Esophagus squamous epithelium (tissue), 5 donors: ENCODE results near the gene PSD2. TPM values are rescaled to one million over a fixed set of nuclear protein-coding genes. Genes with fewer than 3 reads are reported as not detected.

ENCODE experiments used
- DNase-seq: peaks from one replicate; lab custom pipeline; 2025; lab: John Stamatoyannopoulos, UW
- H3K27ac ChIP-seq, 4 donors: fragments of 200-600 bp; sonication (generic); one replicate each; pipeline ENCODE4 v1.5.1; 2016 to 2019; ENCODE audit warnings: mild to moderate bottlenecking in 1 of 4
- H3K27me3 ChIP-seq, 4 donors: fragments of 200-600 bp; sonication (generic); 1 replicate in 3 of 4; 2 replicates in 1 of 4; pipeline versions ENCODE4 v1.5.1 to v1.6.0; 2017 to 2021; ENCODE audit warnings: antibody characterized with exemption in 1 of 4
- H3K36me3 ChIP-seq, 3 donors: fragments of 200-600 bp; sonication (generic); one replicate each; pipeline ENCODE4 v1.5.1; 2016 to 2019
- H3K4me1 ChIP-seq, 3 donors: fragments of 200-600 bp; sonication (generic); one replicate each; pipeline ENCODE4 v1.5.1; 2017 to 2019
- H3K4me3 ChIP-seq, 4 donors: fragments of 200-600 bp; sonication (generic); 1 replicate in 3 of 4; 2 replicates in 1 of 4; pipeline ENCODE4 v1.5.1; 2016 to 2019; ENCODE audit warnings: mild to moderate bottlenecking in 2 of 4, moderate library complexity in 1 of 4
- H3K9me3 ChIP-seq, 3 donors: fragments of 200-600 bp; sonication (generic); one replicate each; pipeline ENCODE4 v1.5.1; 2016 to 2019
- CTCF ChIP-seq, 6 experiments: fragments of 450-650 bp in 4 of 6; fragments of 200-600 bp in 2 of 6; sonication (generic) in 2 of 6; IDR thresholded peaks; one replicate each; pipeline ENCODE4 v1.5.1; 2016 to 2019; ENCODE audit warnings: antibody characterized with exemption in 6 of 6, mild to moderate bottlenecking in 4 of 6, moderate library complexity in 4 of 6
- POLR2A ChIP-seq, 4 donors: fragments of 450-650 bp; IDR thresholded peaks; one replicate each; pipeline ENCODE4 v1.6.1; 2017; ENCODE audit warnings: antibody characterized with exemption in 4 of 4, mild to moderate bottlenecking in 4 of 4, moderate library complexity in 3 of 4
- WGBS, 2 donors: methylation state at CpG; one replicate each; pipeline ENCODE4 v1.1.5; 2018; 5-methylcytosine and 5-hydroxymethylcytosine counted together
- intact Hi-C: fragments of 100-400 bp; cut with DNase I; formaldehyde crosslinking; loops from one replicate; pipeline ENCODE4 v1.15.0; 2022
- total RNA-seq, 4 donors: library from RNA; depleted of rRNA; stranded (reverse); fragments of >200 nt; gene quantifications; one replicate each; pipeline ENCODE4 v1.1.0, GENCODE V29; 2016
- donor health status: DM: yes; HTN: yes; CAD: no.

The PSD2 gene
- not detected for total RNA-seq

GRCh38 chr5:139795074-139796001 lies at the start of gene PSD2:
Gene PSD2 (plus strand): TSS chr5:139795808. CDS start chr5:139809441, 13,633 bp downstream.
- H3K4me3 ChIP-seq: peak within 1 kb of the TSS; percentile 22 to 64 (median 38)

GRCh38 chr5:139746691-139747582 lies 48.7 kb upstream of the PSD2 start:
- Histone ChIP-seq H3K36me3 (no peaks in the 10 kb centered on the region), H3K27me3 (peaks cover 0 to 61% (median 14%) of the 10 kb centered on the region in 4 donors), H3K27ac (peak overlapping the region in 3 of 4 donors; percentile 38 to 66 (median 57)), H3K4me3 (peak overlapping the region; percentile 22 to 63 (median 45)), H3K9me3 (no peaks in the 10 kb centered on the region), H3K4me1 (peaks cover 17 to 40% (median 37%) of the 10 kb centered on the region in 3 donors)
- TF ChIP-seq CTCF (IDR thresholded peaks at IDR 0.05) (no peak), POLR2A (IDR thresholded peaks at IDR 0.05) (no peak)
- WGBS, 2 donors: 0 to 1% methylated on average over 13 to 30 of the region's 44 CpGs
- intact Hi-C loops: no loop called here
- no peak for DNase-seq

More at GRCh38 chr5:139795074-139796001, at the start of gene PSD2:
- H3K27ac ChIP-seq: no peak within 1 kb of the TSS
- peaks cover 8 to 74% (median 14%) of the 10 kb centered on the region in 4 donors for H3K27me3 ChIP-seq
- intact Hi-C loops: no loop called here
- TF ChIP-seq CTCF (IDR thresholded peaks at IDR 0.05) (no peak), POLR2A (IDR thresholded peaks at IDR 0.05) (no peak)
- WGBS, 2 donors: 17 to 34% methylated on average over 5 of the region's 83 CpGs
- H3K9me3 ChIP-seq: no peaks in the 10 kb centered on the region
- H3K36me3 ChIP-seq: no peaks in the 10 kb centered on the region
- H3K4me1 ChIP-seq: peaks cover 9 to 18% (median 13%) of the 10 kb centered on the region in 3 donors
- DNase-seq: no peak

GRCh38 chr5:139747583-139748504 lies 47.8 kb upstream of the PSD2 start:
- 2 to 18% methylated on average over 4 to 21 of the region's 60 CpGs for WGBS, 2 donors
- peaks cover 0 to 70% (median 14%) of the 10 kb centered on the region in 4 donors for H3K27me3 ChIP-seq
- H3K9me3 ChIP-seq: no peaks in the 10 kb centered on the region
- no peaks in the 10 kb centered on the region for H3K36me3 ChIP-seq
- peak overlapping the region in 1 of 4 donors; percentile 23 for H3K27ac ChIP-seq
- TF ChIP-seq CTCF (IDR thresholded peaks at IDR 0.05) (no peak), POLR2A (IDR thresholded peaks at IDR 0.05) (no peak)
- peak overlapping the region; percentile 22 to 63 (median 45) for H3K4me3 ChIP-seq
- intact Hi-C loops: no loop called here
- DNase-seq: no peak
- H3K4me1 ChIP-seq: peaks cover 17 to 40% (median 37%) of the 10 kb centered on the region in 3 donors

- Histone ChIP-seq H3K27ac (no peak overlapping the region), H3K9me3 (no peaks in the 10 kb centered on the region), H3K4me1 (peaks cover 17 to 40% (median 37%) of the 10 kb centered on the region in 3 donors), H3K27me3 (peaks cover 0 to 76% (median 14%) of the 10 kb centered on the region in 4 donors), H3K4me3 (no peak overlapping the region), H3K36me3 (no peaks in the 10 kb centered on the region)
- WGBS, 2 donors: 20 to 27% methylated on average over 13 to 26 of the region's 27 CpGs
- TF ChIP-seq POLR2A (IDR thresholded peaks at IDR 0.05) (no peak), CTCF (IDR thresholded peaks at IDR 0.05) (no peak)
- DNase-seq: no peak
- intact Hi-C loops: no loop called here
These were observed 47.1 kb upstream of the PSD2 start for GRCh38 chr5:139748505-139748826.
